GOT3 (cell line): ENCODE measurements around the gene THRAP3.
A peak's percentile ranks its signal among the peaks of the same experiment; 100 is the strongest.

Source experiments
- DNase-seq: peaks from one replicate; lab custom pipeline; 2025; ENCODE audit warnings: mixed read lengths; lab: John Stamatoyannopoulos, UW

Gene THRAP3

GRCh38 chr1:36301220-36301619, 77.0 kb downstream of the THRAP3 start:
- no peak for DNase-seq

- no peak for DNase-seq
Observed at GRCh38 chr1:36303244-36303643, 79.0 kb downstream of the THRAP3 start.

GRCh38 chr1:36303650-36304360, 79.6 kb downstream of the THRAP3 start:
- DNase-seq = no peak

GRCh38 chr1:36304521-36304920, 80.3 kb downstream of the THRAP3 start:
- no peak for DNase-seq

- DNase-seq = no peak
Observed at GRCh38 chr1:36304970-36305914, 81.0 kb downstream of the THRAP3 start.

- no peak for DNase-seq
Observed at GRCh38 chr1:36305915-36306209, 81.6 kb downstream of the THRAP3 start.

GRCh38 chr1:36306210-36306901, 82.1 kb downstream of the THRAP3 start, which contains the start of gene SH3D21:
Gene SH3D21 (plus strand): TSS chr1:36306368. CDS start chr1:36306421, 53 bp downstream.
- DNase-seq = no peak

GRCh38 chr1:36306902-36307456, 82.7 kb downstream of the THRAP3 start:
- DNase-seq = peak; percentile 52

GRCh38 chr1:36307601-36308330, 83.5 kb downstream of the THRAP3 start:
- DNase-seq = no peak

- no peak for DNase-seq
Observed at GRCh38 chr1:36309397-36309796, 85.2 kb downstream of the THRAP3 start.

- no peak for DNase-seq
Observed at GRCh38 chr1:36320291-36320761, 96.1 kb downstream of the THRAP3 start.

- DNase-seq = no peak
Observed at GRCh38 chr1:36320767-36321118, 96.5 kb downstream of the THRAP3 start.

- no peak for DNase-seq
Observed at GRCh38 chr1:36321119-36321951, 97.1 kb downstream of the THRAP3 start.

- DNase-seq = no peak
Observed at GRCh38 chr1:36322041-36322785, 98.0 kb downstream of the THRAP3 start.

GRCh38 chr1:36322786-36323635, 98.8 kb downstream of the THRAP3 start:
- no peak for DNase-seq

GRCh38 chr1:36323636-36324352, 99.6 kb downstream of the THRAP3 start, which contains the start of gene EVA1B:
Gene EVA1B (minus strand): TSS chr1:36323645. CDS start chr1:36323037, 608 bp downstream.
- no peak for DNase-seq

GRCh38 chr1:36324353-36324703, 100.1 kb downstream of the THRAP3 start:
- no peak for DNase-seq

GRCh38 chr1:36326499-36326898, 102.3 kb downstream of the THRAP3 start:
- DNase-seq = no peak
